ENCODE results near the gene SLC28A1.
"Not testable (repeated sequence)": the region's sequence is repeated elsewhere in the genome, so short reads cannot be mapped to it uniquely, and the experiment has no call there.

The SLC28A1 gene

DNA sequence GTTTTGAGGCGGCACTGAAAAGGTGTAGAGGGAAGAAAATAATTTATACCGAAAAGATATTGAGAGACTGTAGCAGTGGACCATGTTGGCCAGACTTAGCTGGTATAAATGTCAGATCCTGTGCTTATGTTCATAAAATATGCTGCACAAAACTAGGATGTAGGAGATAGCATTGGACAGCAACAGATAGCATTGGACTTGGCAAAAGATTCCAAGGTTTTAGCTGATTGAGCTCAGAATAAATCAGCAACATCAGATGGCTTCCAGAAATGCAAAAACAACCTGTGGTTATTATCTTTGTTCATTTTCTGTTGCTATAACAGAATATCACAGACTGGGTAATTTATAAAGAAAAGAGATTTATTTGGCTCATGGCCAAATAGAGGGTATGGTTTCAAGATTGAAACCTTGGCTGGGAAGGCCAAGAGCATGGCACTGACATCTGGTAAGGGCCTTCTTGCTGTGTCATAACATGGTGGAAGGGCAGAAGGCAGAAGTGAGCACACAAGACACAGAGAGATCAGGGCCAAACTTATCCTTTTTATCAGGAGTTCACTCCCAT is 34.7 kb downstream of the SLC28A1 start:
- no peak overlapping the region for H3K4me3 ChIP-seq (ENCODE audit: low read depth, low read length)
- TF ChIP-seq, protein P1, sequence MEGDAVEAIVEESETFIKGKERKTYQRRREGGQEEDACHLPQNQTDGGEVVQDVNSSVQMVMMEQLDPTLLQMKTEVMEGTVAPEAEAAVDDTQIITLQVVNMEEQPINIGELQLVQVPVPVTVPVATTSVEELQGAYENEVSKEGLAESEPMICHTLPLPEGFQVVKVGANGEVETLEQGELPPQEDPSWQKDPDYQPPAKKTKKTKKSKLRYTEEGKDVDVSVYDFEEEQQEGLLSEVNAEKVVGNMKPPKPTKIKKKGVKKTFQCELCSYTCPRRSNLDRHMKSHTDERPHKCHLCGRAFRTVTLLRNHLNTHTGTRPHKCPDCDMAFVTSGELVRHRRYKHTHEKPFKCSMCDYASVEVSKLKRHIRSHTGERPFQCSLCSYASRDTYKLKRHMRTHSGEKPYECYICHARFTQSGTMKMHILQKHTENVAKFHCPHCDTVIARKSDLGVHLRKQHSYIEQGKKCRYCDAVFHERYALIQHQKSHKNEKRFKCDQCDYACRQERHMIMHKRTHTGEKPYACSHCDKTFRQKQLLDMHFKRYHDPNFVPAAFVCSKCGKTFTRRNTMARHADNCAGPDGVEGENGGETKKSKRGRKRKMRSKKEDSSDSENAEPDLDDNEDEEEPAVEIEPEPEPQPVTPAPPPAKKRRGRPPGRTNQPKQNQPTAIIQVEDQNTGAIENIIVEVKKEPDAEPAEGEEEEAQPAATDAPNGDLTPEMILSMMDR (IDR thresholded peaks at IDR 0.05; ENCODE audit: low read depth, low read length), result no peak

DNA sequence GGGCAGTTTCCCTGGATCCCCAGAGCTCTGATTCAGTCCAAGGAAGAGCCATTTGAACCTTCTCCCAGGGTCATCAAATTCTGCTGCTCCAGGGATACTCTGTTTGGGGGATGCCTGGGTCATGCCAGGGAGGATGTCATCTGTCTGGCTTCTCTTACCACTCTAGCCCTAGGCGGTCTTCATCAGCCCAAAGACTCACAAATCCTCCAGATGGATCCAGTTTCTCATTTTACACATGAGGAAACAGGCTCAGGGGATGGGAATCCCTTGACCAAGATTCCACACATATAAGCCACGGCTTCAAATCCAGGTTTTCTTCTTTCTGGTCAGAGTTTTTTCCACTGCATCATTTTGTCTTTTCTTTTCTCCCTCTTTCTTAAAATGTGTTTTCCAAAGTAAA is 36.7 kb downstream of the SLC28A1 start:
- no peak overlapping the region for H3K4me3 ChIP-seq (ENCODE audit: low read depth, low read length)
- TF ChIP-seq, protein P1 (IDR thresholded peaks at IDR 0.05; ENCODE audit: low read depth, low read length), result no peak

DNA sequence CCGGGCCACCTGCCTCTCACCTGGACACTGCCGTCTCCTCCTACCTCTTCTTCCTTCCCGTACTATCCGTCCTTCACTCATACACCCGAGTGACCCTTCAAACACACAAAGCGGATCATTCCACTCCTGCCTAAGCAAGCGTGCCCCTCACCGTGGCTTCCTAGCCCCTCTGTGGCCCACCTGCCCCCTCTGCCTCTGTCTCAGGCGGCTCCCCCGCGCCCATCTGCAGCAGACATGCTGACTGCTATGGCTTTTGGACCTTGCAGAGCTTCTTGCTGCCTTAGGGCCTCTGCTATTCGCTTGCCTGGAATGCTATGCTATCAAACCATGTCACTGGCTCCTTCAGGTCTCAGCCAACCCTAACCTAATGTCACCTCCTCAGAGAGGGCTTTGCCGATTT is 38.1 kb downstream of the SLC28A1 start:
- TF ChIP-seq, protein P1 (IDR thresholded peaks at IDR 0.05; ENCODE audit: low read depth, low read length), result no peak
- no peak overlapping the region for H3K4me3 ChIP-seq (ENCODE audit: low read depth, low read length)

DNA sequence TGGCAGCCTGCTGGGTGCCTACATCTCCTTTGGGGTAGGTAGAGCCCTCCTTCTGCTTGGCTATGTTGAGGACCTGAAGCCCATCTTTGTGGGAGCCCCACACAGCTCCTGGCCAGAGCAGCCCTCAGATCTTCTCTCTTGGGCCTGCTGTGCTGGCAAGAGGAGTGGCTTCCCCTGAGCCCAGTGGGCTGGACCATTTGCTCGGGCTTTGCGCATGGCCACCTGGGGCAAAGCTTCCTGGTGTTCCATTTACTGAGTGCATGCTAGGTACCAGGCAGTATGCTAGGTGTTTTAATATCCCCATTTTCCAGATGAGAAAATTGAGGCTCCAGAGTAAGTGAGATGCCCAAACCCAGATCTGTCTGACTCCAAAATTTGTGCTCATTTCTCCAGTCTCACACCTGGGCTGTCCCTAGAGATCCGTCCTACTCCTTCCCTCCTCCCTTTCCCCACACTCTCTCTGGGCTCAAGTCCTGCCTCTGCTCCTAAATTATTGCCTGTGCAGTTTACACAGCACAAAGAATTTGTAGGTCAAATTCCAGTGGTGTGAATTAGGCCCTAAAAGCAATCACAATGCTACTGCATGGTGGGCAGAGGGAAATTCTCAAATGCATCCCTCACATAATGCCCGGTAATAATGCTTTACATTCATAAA is 39.7 kb downstream of the SLC28A1 start:
- no peak overlapping the region for H3K4me3 ChIP-seq (ENCODE audit: low read depth, low read length)
- TF ChIP-seq, protein P1 (IDR thresholded peaks at IDR 0.05; ENCODE audit: low read depth, low read length), result no peak

DNA sequence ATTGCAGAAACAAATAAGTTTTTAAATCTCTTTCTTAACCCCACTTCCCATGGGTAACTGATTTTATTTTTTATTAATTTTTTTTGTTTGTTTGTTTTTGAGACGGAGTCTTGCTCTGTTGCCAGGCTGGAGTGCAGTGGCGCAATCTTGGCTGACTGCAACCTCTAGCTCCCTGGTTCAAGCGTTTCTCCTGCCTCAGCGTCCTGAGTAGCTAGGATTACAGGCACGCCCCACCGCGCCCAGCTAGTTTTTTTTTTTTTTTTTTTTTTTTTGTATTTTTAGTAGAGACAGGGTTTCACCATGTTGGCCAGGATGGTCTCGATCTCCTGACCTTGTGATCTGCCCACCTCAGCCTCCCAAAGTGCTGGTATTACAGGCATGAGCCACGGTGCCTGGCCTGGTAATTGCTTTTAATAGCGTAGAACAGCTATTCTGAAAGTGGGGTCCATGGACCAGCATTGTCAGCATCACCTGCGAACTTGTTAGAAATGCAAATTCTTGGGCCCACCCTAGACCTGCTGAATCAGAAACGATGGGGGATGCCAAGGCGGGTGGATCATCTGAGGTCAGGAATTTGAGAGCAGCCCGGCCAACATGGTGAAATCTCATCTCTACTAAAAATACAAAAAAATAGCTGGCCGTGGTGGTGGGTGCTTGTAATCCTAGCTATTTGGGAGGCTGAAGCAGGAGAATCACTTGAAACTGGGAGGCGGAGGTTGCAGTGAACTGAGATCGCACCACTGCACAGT is 40.5 kb downstream of the SLC28A1 start:
- not testable (repeated sequence) for H3K4me3 ChIP-seq (ENCODE audit: low read depth, low read length)

DNA sequence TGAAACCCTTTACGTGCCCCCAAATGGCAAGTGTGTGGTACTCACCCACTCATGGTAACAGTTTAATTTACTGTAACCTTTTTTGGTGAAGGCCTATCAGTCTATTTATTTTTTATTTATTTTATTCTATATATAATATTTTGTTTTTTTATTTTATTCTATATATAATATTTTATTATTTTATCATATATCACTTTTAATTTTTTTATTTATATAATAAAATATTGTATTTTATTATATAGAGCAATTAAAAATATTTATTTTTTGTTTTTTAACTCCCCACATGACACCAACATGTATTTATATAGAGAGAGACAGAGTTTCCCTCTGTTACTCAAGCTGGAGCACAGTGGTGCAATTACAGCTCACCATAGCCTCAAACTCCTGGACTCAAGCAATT is 41.4 kb downstream of the SLC28A1 start:
- TF ChIP-seq, protein P1 (IDR thresholded peaks at IDR 0.05; ENCODE audit: low read depth, low read length), result no peak
- no peak overlapping the region for H3K4me3 ChIP-seq (ENCODE audit: low read depth, low read length)

DNA sequence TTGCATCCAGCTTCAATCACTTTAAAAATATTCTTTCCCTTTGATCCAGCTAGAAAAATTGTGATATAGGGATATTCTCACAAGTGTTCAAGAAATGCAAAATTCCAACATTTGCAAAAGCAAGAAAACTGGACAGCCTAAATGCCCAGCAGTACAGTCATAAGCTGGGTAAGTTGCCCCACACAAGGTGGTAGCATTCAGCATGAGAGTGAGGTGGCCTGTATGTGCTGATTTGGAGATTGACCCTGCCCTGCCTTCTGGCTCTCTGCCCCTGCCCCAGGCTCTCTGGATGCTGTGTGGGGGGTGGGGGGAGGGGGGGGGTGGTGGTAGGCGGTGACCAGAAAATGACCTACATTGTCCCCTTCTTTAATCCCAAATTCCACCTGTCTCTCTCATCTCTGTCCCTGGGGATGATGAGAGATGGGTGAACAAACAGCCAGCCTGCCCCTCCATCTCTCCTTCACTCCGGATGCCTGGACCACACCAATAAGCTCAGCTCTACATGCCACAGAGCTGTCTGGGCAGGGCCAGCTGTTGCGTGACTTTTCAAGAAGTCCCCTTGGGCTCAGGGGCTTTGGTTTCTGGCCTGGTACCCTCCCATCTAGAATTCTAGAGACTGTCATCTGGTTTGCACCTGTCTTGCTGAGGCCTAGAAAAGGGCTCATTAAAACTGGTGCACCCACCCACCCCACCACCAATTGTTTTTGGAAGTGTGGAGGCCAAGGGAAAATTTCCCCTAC is 42.2 kb downstream of the SLC28A1 start:
- TF ChIP-seq, protein P1 (IDR thresholded peaks at IDR 0.05; ENCODE audit: low read depth, low read length), result no peak
- H3K4me3 ChIP-seq (ENCODE audit: low read depth, low read length), result no peak overlapping the region
